Activated CD4-positive, alpha-beta T cell treated with anti-CD3 and anti-CD28 coated beads, Interleukin-2, amount 50 U/mL, for 4 hours (primary cell): ENCODE data around the gene ZNF302.

Experiments
- DNase-seq, 2 experiments: peaks; one replicate each; pipeline ENCODE4 v3.0.0-alpha.2; 2020

Gene ZNF302

GRCh38 chr19:34733746-34734536 lies 56.5 kb downstream of the ZNF302 start, which contains the start of gene ZNF181:
TSS of gene ZNF181 (plus strand) at chr19:34734243. CDS start at chr19:34735038, 795 bp downstream.
- DNase-seq: peak; percentile 77 to 78

DNA sequence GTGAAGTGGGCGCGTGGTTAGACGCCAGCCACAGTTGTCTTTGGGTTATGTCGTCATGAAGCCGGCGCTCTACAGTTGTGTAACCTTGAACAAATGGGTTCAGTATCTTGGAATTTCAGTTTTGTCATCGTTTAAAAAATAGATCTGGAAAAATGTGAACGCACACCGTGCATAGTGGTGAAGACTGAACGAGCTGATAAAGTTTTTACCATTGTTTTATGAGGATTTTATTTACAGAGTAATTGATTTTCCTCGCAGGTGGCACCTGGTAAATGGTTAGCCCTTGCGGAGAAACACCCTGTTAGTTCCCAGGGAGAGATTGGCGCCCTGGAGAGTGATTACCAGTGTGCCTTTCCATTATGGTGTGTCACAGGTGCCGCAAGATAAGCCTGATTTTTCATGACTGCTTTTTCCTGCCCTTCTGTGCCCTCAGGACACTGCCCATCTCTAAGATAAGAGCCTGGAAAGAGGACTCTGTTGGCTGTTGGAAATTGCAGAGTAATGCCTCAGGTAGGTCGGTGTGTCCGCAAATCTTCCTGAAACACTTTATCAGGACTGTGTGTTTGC lies 57.1 kb downstream of the ZNF302 start:
- DNase-seq: peak in 1 of 2 experiments; percentile 62
